ENCODE data around the gene RNF157.
A peak's percentile ranks its signal among the peaks of the same experiment; 100 is the strongest.
"Not testable (repeated sequence)": the region's sequence is repeated elsewhere in the genome, so short reads cannot be mapped to it uniquely, and the experiment has no call there.

The RNF157 gene

DNA sequence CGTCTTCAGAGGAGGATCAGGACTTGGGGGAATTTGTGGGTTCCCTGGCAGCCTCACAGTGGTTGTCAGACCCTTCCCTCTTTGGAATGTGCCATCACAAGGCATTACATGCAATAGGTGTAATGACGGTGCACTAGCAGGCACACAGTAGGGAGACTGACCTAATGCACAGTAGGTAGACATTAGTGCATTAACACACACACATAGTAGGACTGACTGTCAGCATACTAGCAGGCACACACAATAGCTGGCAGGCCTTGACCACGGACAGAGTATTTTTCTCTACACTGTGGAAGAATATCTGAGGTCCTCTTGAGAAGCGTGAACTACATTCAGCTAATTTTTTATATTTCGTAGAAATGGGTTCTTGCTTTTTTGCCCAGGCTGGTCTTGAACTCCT is 14.0 kb upstream of the RNF157 start:
- no peak for DNase-seq (ENCODE audit: low spot score)

DNA sequence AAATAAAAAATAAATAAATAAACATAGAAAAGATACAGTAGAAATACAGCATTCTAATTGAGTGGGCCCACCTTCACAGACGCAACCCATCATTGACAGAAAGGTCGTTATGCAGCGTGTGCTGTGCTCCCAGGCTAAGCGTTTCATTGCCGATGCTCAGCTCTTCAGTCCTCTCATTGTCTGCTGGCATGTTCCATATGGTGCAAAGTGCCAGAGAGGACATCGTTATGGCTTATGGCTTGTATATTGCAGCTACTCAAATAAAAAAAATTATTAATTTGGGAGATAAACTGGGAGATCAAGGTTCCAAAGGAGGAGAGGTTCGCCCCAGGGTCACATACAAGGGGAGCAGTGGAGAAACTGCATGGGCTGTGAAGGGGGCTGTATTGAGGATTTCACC is 13.5 kb upstream of the RNF157 start:
- DNase-seq (ENCODE audit: low spot score) = no peak

DNA sequence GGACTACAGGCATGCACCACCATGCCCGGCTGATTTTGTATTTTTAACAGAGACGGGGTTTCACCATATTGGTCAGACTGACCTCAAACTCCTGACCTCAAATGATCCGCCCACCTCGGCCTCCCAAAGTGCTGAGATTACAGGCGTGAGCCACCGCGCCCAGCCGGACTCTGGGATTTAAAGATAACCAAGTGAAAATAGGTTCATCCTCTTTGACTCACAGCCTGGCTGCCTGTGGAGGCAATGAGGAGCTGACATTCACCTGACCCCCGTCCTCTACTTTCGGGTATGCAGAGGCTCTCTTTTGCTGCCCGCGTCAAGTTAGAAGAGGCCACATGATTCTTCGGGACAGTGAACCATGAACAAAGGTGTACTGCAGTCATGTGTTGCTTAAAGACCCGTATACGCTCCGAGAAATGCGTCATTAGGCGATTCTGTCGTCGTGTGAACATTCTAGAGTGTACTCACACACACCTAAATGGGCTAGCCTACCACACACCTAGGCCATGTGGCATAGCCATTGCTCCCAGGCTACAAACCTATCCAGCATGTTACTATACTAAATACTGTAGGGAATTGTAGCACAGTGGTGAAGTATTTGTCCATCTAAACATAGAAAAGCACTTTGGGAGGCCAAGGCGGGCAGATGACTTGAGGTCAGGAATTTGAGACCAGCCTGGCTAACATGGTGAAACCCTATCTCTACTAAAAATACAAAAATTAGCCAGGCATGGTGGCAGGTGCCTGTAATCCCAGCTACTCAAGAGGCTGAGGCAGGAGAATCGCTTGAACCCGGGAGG is 12.9 kb upstream of the RNF157 start:
- not testable (repeated sequence) for DNase-seq (ENCODE audit: low spot score)

DNA sequence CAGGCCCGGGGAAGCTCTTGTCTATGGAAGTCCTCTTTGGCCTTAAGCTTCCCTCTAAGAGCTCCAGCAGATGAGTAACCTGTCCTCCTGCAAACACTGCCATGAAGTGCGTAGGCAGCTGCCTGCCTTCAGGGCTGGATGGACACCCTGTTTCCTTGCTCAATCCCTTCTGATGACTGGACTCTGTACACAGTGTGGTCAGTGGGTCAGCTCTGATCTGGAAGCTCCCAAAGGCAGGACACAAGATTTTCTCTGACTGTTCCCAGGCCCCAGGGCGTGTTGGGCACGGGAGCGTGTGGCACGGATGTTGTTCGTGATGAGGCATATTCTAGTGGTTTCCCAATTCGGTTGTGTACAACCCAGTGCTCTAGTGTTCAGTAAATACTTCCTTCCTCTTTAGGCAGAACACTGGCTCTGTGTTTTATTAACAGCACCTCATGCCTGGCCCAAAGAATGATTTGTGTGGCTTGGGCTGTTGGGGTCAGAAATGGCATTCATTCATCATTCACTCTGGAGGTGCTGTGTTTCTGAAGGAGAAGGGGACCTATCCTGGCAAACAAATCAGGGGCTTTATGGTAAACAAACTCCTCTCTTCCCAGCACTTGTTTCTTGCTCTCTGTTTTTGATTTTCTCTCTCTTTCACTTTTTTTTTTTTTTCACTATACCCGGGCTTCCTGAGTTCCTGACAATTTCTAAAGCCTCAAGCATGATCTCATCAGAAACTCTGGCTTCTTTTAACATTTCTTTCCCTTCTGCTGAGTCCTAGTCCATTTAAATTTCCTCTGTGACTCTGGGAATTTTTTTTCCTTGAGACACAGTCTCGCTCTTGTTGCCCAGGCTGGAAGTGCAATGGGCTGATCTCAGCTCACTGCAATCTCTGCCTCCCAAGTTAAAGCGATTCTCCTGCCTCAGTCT is 12.0 kb upstream of the RNF157 start:
- DNase-seq (ENCODE audit: low spot score) = no peak

DNA sequence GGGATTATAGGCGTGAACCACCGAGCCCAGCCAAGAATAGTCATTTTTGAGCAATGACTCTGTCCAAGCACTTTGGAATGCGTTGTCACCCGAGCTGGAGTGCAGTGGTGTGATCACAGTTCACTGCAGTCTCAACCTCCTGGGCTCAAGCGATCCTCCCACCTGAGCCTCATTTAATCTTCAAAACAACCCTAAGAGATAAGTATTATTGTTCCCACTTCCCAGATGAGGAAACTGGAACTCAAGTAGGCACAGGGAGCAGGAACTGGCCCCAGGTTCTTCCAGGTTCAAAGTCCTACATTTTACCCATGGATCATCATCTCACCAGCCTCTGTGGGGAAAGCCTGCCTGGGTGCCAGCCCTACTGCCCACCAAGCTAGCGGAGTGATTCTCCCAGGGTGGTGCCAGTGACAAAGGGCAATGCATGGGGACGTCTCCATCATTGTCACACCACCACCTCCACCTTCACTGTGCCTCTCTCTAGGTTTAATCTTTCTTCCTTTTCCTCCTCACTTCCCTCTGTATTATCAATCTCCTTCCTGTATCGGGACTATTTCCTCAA is 11.3 kb upstream of the RNF157 start:
- no peak for DNase-seq (ENCODE audit: low spot score)

DNA sequence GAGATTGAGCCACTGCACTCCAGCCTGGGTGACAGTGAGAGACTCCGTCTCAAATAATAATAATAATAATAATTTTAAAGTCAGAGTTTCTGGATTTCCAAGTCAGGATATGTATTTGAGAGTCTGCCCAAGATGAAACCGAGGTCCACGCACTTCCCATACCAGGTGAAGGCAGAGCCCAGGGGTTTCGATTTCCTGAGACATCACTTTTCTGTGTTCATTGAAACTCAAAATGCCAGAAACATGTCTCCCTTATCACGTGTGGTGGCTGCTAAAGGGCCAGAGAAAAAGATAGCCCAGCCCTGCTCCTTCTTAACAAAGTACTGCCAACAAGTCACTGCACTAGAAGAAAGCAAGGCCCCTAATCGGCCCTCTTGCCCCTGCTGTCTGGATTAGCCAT is 9.8 kb upstream of the RNF157 start:
- DNase-seq (ENCODE audit: low spot score) = no peak

DNA sequence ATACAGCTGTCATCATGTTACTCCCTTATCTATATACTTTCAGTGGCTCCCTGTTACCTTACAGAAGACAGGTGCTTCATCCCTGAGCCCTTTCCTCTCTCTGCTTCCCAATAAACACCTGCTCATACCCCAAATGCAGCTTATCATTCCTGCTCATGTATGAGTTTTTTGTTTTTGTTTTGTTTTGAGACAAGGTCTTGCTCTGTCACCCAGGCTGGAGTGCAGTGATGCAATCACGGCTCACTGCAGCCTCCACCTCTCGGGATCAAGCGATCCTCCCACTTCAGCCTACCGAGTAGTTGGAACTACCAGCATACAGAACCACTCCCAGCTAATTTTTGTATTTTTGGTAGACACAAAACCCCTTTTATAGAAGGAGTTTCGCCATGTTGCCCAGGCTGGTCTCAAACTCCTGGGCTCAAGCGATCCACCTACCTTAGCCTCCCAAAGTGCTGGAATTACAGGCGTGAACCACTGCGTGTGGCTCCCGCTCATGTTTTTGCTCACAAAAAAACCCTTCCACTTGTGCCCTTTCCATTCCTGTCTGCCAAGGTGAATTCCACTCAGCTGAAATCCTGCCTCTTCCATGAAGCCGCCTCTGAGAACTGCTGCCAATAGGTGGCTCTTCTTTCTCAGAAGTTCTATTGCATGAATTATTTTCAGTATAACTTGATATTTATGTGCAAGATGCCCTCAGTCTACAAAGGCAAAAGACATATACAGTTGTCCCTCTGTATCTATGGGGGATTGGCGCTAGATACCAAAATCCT is 7.9 kb upstream of the RNF157 start:
- no peak for DNase-seq (ENCODE audit: low spot score)

DNA sequence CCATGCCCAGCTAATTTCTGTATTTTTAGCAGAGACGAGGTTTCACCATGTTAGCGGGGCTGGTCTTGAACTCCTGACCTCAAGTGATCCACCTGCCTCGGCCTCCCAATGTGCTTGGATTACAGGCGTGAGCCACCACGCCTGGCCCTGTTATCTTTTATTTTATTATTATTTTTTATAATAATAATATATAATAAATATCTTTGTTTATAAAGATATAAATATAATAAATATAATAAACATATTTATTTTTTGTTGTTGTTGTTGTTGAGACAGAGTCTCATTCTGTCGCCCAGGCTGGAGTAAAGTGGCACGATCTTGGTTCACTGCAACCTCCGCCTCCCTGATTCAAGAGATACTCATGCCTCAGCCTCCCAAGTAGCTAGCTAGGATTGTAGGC is 7.0 kb upstream of the RNF157 start:
- DNase-seq (ENCODE audit: low spot score) = no peak

DNA sequence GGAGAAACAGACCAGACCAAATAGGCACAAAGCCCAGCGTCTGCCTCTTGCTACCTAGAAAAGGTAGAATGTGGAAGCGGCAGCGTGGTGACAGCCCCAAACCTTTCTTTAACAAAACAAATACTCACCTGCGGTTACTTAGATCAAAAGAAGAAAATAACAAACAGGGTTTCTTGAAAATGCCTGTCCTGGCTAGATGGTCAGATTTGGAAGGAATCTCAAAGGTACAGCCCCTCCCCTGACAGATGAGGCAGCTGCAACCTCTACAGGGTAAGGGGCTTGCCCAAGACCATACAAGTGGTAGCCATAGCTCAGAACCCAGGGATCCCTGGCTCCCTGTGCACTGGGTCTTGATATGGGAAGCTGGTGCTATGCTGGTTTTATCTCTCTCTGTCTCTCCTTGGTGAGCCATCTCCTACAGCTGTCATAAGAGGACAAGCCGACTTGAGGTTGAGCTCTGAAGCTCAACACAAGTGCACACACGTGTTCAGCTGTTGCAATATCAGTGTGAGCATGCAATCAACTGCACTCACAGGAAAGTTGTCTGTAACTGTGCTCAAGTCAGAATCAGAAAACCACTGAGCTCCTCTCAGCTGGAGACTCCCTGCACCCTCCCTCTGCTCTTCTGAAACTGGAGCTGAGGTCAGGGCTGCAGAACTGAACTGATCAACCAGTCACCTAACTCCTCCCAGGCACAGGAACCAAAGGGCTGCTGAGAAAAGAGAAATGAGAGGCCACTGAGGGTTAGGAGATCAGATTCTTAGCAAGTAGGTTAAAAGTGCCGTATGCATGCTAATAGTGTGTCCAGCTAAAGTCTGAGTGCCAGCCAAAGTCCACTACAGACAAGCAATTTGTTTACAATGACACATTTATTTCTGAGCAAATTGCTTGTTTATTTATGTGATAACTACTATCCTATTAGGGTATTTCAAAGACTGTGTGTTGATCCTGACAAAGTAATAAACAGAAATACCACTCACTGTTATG is 6.1 kb upstream of the RNF157 start:
- DNase-seq (ENCODE audit: low spot score) = no peak

DNA sequence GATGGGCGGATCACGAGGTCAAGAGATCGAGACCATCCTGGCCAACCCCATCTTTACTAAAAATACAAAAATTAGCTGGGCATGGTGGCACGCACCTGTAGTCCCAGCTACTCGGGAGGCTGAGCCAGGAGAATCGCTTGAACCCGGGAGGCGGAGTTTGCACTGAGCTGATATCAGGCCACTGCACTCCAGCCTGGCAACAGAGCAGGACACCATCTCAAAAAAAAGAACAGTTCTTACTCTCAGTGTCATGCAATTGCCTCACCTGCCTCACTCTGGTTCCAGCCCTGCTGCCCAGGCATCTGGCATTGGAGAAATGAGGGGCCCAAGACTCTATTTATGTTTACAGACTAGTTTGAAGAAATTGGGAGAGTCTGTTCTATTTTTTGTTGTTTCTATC is 4.4 kb upstream of the RNF157 start:
- not testable (repeated sequence) for DNase-seq (ENCODE audit: low spot score)

DNA sequence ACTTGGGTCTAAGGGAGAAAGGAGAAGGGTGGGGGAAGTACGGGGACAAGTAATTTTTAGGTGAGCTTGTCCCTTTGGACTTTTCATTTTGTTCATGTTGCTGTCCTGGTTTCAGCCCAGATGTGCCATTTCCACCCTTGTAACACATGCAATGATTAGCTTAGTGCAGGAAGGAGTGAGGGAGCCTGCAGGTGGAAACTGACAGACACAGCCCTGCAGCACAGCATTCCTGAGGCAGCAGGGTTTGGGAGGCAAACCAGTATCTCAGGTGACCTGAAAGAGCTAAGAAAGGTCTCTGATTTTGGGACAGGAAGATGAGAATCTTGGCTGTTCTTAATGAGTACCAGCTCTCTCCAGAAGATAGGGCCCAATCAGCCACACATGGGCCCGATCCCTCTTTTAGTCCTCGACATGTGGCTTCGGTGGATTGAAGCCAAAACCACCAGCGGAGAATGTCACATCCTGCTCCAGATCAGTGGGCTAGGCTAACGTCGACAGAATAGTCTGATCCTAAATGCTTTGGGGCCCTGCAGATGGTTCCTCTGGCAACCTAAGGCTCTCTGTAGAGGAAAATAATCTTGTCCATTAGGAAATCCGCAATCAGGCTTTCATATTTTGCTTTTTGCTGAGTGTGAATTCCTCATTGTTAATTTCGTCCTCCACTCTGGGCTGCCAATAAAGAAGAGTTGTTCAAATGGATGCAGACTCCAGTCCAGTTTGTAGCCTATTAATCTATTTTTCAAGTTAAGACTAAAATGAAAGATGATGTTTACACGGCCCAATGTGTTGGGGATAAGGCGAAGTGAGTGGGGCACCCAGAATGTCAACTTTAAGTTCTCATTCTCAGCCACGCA is 3.8 kb upstream of the RNF157 start:
- DNase-seq (ENCODE audit: low spot score) = no peak

DNA sequence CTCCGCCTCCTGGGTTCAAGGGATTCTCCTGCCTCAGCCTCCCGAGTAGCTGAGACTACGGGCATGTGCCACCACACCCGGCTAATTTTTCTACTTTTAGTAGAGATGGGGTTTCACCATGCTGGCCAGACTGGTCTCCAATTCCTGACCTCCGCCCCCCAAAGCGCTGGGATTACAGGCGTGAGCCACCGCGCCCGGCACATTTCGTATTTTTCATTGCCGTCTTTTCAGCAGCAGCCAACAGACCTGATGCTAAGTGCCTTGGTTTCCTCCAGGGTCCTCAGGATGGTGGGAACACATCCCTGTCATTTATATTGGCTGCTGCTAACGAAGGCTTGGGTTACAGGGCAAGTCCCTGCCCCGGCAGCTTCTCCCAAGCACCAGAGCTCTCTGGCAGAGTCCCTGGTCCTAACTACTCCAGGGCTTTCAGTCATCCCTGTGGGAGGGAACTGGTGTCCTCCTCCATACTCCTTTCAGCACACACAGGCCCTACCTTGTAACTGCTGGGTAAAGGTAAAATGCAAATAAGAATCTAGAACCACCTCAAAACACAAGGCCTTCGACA is 1.5 kb upstream of the RNF157 start:
- no peak for DNase-seq (ENCODE audit: low spot score)

DNA sequence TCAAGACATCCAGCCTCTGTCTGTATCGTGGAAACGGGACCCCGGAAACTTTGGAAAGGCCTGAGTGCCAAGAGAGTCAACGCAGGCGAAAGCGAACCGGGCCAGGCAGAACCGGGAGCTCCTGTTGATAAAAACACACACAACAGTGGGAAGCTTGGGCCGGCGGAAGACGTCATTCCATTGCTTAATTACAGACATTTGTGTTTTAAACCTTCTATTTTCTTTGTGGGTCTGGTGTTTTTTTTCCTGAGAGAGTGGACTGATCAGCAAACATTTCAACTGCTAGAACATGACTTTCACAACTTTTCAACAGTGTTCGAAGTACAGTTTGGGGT is 878 bp upstream of the RNF157 start:
- no peak for DNase-seq (ENCODE audit: low spot score)

DNA sequence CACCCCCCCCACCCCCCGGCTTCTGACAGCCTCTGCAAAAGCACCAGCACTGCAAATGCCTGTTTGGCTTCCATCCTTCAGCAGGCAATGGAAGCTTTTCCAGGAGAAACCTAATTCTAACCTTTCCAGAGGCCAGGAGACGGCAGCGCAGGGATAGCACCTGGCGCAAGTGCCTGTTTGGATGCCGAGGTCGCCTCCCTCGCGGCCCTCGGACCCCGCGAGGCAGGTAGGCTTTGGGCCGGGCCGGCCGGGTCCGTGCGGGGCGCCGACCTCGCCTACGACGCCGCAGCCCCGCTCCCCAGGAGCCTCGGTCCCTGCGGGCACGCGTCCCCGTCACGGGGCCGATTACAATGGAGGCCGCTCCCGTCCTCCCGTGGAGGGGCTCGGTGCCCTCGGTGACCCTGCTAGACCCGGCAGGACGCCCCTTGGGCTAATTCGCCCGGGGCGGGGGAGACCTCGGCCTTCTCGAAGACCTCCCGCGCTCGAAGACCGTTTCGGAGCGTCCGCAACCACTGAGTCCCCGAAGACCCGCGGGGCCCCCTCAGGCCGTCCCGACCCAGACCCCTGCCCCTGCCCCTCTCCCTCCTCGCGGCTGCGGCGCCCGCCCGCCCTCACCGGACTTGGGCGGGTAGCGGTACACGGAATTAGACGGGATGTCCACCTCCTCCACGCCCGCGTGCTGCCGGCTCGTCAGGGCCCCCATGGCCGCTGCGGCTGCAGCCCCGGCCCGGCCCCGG is 587 bp downstream of the RNF157 start:
- peak; percentile 26 for DNase-seq (ENCODE audit: low spot score)

DNA sequence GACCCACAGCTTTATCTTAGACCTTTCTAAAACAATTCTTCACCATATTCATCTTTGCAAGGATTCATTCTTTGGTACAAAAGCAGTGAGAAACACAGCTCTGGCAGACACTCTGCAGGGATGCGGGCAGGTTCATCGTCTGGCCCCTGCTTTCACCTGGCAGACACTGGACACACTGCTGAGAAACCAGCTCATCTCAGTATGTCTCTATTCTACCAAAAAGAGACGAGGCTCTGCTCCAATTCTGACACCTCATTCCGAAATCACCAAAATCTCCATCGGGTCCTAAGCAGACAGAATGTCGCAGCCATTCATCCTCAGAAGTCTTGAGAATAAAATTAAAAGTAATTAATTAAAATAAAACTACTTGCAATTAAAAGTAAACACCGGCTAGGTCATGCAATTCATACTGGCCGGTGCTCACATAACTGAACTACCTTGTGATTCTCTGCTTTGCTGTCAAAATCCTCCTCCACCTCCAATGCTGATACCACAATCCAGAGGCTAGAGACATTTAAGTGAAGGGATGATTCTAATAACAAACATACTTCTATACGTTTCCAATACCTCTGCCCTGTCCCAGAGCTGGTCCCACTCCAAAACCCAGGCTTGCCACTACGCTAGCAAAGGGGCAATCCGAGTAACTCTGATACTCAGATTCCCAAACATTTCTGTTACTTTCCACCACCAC is 1.3 kb downstream of the RNF157 start:
- DNase-seq (ENCODE audit: low spot score) = no peak

DNA sequence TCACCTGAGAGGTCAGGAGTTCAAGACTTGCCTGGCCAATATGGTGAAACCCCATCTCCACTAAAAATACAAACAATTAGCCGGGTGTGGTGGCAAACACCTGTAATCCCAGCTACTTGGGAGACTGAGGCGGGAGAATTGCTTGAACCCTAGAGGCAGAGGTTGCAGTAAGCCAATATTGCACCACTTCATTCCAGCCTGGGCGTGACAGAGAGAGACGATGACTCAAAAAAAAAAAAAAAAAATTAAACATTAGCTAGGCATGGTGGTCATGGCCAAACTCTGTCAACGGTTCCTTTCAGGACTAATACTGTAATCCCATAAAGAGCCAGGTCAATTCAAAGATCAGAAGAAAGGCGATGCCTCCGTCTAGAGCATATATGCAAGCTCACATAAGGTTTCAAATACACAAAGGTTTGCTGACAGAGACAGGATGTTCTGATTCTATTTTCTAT is 2.4 kb downstream of the RNF157 start:
- no peak for DNase-seq (ENCODE audit: low spot score)

DNA sequence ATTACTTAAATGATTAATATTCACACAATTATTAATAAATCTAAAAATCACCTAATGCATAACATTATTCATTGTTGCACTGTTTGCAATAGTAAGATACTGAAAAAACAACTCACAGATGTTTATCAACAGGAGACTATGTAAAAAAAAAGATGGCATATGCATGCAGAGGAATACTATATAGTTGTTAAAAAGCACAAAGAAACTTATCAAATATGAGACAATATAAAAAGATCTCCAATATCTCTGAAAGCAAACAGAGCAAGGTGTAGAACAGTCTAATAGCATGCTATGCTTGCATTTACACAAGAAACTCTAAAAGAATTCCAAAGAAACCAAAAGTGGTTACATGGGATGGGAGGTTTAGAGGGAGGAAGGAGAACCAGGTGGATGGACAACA is 3.7 kb downstream of the RNF157 start:
- no peak for DNase-seq (ENCODE audit: low spot score)

DNA sequence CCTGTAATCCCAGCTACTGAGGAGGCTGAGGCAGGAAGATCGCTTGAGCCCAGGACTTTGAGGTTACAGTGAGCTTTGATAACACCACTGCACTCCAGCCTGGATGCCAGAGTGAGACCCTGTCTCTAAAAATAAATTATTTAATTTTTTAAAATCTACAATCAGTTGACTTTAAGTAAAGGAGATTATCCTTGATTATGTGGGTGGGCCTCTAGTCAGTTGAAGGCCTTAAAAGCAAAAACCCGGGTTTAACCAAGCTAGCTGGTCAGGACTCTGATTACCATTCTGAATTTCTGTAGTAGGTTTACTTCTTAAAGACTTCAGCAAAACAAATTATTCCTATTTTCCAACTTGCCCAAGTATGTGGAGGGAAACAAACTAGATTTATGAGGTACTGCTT is 4.4 kb downstream of the RNF157 start:
- DNase-seq (ENCODE audit: low spot score) = no peak

DNA sequence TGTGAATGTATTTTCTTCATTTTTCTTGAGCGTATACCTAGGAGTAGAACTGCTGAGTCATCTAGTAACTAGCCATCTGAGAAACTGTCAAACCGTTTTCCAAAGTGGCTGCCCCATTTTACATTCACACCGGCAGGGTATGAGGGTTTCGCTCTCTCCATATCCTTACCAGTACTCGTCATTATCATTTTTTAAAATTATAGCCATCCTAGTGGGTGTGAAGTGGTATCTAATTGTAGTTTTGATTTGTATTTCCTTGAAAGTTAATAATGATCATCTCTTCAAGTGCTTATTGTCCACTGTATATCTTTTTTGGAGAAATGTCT is 6.0 kb downstream of the RNF157 start:
- DNase-seq (ENCODE audit: low spot score) = no peak

Data from iPS-NIHi11 (cell line).